ENCODE data around the gene MED27.

DNA sequence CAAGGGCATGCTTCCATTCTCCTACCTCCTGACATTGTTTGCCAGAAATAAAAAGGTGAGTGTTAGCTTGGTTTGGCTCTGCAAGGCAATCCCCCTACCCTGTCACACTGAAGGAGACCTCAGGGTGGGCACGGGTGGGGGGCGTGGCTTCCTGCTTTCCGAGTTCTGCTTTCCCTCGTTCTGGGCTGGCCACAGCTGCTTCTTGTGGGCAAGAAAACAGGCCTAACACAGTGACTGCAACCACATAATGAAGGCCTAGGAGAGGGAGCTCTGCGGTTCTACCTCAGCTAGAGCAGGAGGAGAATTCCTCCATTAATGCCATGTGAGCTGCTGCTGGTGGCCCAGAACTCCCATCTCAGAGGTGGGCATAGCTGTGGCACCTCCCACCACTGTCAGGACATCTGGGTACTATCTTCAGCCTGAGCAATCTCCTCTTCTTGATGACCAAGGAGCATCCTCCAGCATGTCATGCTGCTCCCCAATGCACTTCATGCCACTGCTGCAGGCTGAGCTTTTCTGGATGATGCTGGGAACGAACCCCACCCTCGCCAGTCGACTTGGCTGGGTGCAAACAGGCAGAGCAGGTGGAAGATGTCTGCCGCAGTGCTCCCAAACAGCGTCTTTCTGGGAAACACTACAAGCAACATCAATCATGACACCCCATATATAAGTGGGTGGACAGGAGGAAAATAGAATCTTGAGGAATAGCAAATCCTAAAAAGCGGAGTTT lies 200.3 kb downstream of the MED27 start:
- TF ChIP-seq RBBP5 (IDR thresholded peaks at IDR 0.05; ENCODE audit: borderline replicate concordance, low read depth, low read length) (no peak), POLR2A (IDR thresholded peaks at IDR 0.05; ENCODE audit: control extremely low read depth in 1 of 2, low read depth in 2 of 2, low read length in 2 of 2) (no peak), KDM5A (IDR thresholded peaks at IDR 0.05; ENCODE audit: low read length) (no peak), EGR1 (IDR thresholded peaks at IDR 0.05; ENCODE audit: borderline replicate concordance, low read depth, low read length) (no peak), CTBP2 (IDR thresholded peaks at IDR 0.05; ENCODE audit: borderline replicate concordance, insufficient read depth, insufficient read length, low read length) (no peak), FOSL1 (IDR thresholded peaks at IDR 0.05; ENCODE audit: insufficient read depth, low read depth, low read length) (no peak), SAP30 (IDR thresholded peaks at IDR 0.05; ENCODE audit: insufficient read depth, insufficient replicate concordance, low read length) (no peak)
- TF ChIP-seq, protein P1, sequence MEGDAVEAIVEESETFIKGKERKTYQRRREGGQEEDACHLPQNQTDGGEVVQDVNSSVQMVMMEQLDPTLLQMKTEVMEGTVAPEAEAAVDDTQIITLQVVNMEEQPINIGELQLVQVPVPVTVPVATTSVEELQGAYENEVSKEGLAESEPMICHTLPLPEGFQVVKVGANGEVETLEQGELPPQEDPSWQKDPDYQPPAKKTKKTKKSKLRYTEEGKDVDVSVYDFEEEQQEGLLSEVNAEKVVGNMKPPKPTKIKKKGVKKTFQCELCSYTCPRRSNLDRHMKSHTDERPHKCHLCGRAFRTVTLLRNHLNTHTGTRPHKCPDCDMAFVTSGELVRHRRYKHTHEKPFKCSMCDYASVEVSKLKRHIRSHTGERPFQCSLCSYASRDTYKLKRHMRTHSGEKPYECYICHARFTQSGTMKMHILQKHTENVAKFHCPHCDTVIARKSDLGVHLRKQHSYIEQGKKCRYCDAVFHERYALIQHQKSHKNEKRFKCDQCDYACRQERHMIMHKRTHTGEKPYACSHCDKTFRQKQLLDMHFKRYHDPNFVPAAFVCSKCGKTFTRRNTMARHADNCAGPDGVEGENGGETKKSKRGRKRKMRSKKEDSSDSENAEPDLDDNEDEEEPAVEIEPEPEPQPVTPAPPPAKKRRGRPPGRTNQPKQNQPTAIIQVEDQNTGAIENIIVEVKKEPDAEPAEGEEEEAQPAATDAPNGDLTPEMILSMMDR (IDR thresholded peaks at IDR 0.05; ENCODE audit: control extremely low read depth in 1 of 3, insufficient read depth in 1 of 3, low read depth in 1 of 3, low read length in 3 of 3): no peak
- TF ChIP-seq, protein P2, sequence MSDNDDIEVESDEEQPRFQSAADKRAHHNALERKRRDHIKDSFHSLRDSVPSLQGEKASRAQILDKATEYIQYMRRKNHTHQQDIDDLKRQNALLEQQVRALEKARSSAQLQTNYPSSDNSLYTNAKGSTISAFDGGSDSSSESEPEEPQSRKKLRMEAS (IDR thresholded peaks at IDR 0.05): no peak
